Transverse colon (tissue), 4 donors: Measurements from ENCODE around the gene GPR39. TPM values are rescaled to one million over a fixed set of nuclear protein-coding genes. Genes with fewer than 3 reads are reported as not detected.

ENCODE experiments used
- DNase-seq: peaks from one replicate; pipeline ENCODE4 v3.0.0-alpha.2; 2019
- H3K27ac ChIP-seq, 4 donors: fragments of 200-600 bp; sonication (generic); 2 replicates each; pipeline ENCODE4 v1.5.1; 2016 to 2018; ENCODE audit warnings: inconsistent platforms in 4 of 4
- H3K27me3 ChIP-seq: fragments of 200-600 bp; sonication (generic); 2 replicates; pipeline ENCODE4 v1.5.1; 2017; ENCODE audit warnings: inconsistent platforms
- H3K36me3 ChIP-seq, 4 donors: fragments of 200-600 bp; sonication (generic); 2 replicates each; pipeline ENCODE4 v1.5.1; 2017 to 2019; ENCODE audit warnings: inconsistent platforms in 4 of 4
- H3K4me1 ChIP-seq, 4 donors: fragments of 200-600 bp; sonication (generic); 2 replicates each; pipeline ENCODE4 v1.5.1; 2017 to 2020; ENCODE audit warnings: inconsistent platforms in 4 of 4
- H3K4me3 ChIP-seq, 4 donors: fragments of 200-600 bp; sonication (generic); 1 replicate in 1 of 4; 2 replicates in 3 of 4; pipeline versions ENCODE4 v1.5.1 to v1.6.1; 2017 to 2019; ENCODE audit warnings: inconsistent platforms in 4 of 4
- H3K9me3 ChIP-seq, 2 donors: fragments of 200-600 bp; sonication (generic); 2 replicates each; pipeline ENCODE4 v1.5.1; 2017 to 2019; ENCODE audit warnings: inconsistent platforms in 2 of 2
- CTCF ChIP-seq, 5 experiments: fragments of 200-600 bp in 3 of 5; fragments of 450-650 bp in 2 of 5; sonication (generic) in 3 of 5; IDR thresholded peaks; 1 replicate in 2 of 5; 2 replicates in 3 of 5; pipeline ENCODE4 v1.5.1; 2016 to 2017; ENCODE audit warnings: antibody characterized with exemption in 5 of 5, inconsistent platforms in 3 of 5, mild to moderate bottlenecking in 2 of 5, moderate library complexity in 1 of 5
- EP300 ChIP-seq: sonication (generic); formaldehyde crosslinking; IDR thresholded peaks from one replicate; pipeline ENCODE4 v1.6.1; 2017; ENCODE audit warnings: antibody characterized with exemption, low read depth
- POLR2A ChIP-seq: fragments of 450-650 bp; IDR thresholded peaks from one replicate; pipeline ENCODE4 v1.6.1; 2016; ENCODE audit warnings: antibody characterized with exemption, mild to moderate bottlenecking, moderate library complexity
- POLR2AphosphoS5 ChIP-seq, 3 donors: sonication (generic); formaldehyde crosslinking; IDR thresholded peaks; one replicate each; pipeline ENCODE4 v1.6.1; 2016; ENCODE audit warnings: antibody characterized with exemption in 3 of 3
- WGBS, 2 donors: methylation state at CpG; one replicate each; pipeline ENCODE4 v1.1.5; 2018; ENCODE audit warnings: low coverage in 1 of 2; 5-methylcytosine and 5-hydroxymethylcytosine counted together
- in situ Hi-C, 4 donors: fragments of 200-750 bp; cut with MboI; loops; one replicate each; pipeline versions ENCODE4 v1.15.0 to v1.15.1; 2017; ENCODE audit warnings: low sequenced_read_pairs in 3 of 4, low pct_ligation_motif_present in 1 of 4, low pct_unique_long_range_greater_than_20kb in 1 of 4
- intact Hi-C: fragments of 100-400 bp; cut with DNase I; formaldehyde crosslinking; loops from one replicate; pipeline ENCODE4 v1.15.1; 2023; ENCODE audit warnings: low total_unique reads
- total RNA-seq, 4 donors: library from RNA; depleted of rRNA; stranded (reverse); fragments of >200 nt; gene quantifications; one replicate each; pipeline ENCODE4 v1.1.0, GENCODE V29; 2016

GPR39 gene
- total RNA-seq, 4 donors from 2014 or later, result 26.3 to 85.3 (median 39.6) TPM

GRCh38 chr2:132654335-132654734 is 237.7 kb downstream of the GPR39 start:
- Histone ChIP-seq H3K9me3 (no peaks in the 10 kb centered on the region), H3K4me3 (no peak overlapping the region), H3K4me1 (no peaks in the 10 kb centered on the region), H3K27me3 (no peaks in the 10 kb centered on the region), H3K27ac (no peak overlapping the region), H3K36me3 (no peaks in the 10 kb centered on the region)
- no peak for DNase-seq
- TF ChIP-seq POLR2AphosphoS5 (IDR thresholded peaks at IDR 0.05), result no peak
- no peak for TF ChIP-seq POLR2A
- no peak for TF ChIP-seq CTCF (IDR thresholded peaks at IDR 0.05)
- in situ Hi-C loops (loop anchor here in 1 of 4 donors (25.0 kb wide), 1 partner anchor 508 kb away; no protein-coding TSS in a partner anchor), intact Hi-C loops (no loop called here)
- WGBS, 2 donors, result 64 to 74% methylated on average over 4 of the region's 4 CpGs

- intact Hi-C loops (no loop called here), in situ Hi-C loops (loop anchor here in 1 of 4 donors (25.0 kb wide), 1 partner anchor 507 kb away; no protein-coding TSS in a partner anchor)
- DNase-seq, result no peak
- no peak overlapping the region for H3K27ac ChIP-seq
- H3K27me3 ChIP-seq, result no peaks in the 10 kb centered on the region
- H3K9me3 ChIP-seq, result no peaks in the 10 kb centered on the region
- H3K4me1 ChIP-seq, result no peaks in the 10 kb centered on the region
- H3K36me3 ChIP-seq, result no peaks in the 10 kb centered on the region
- H3K4me3 ChIP-seq, result no peak overlapping the region
- TF ChIP-seq POLR2AphosphoS5 (IDR thresholded peaks at IDR 0.05) (no peak), POLR2A (no peak), CTCF (IDR thresholded peaks at IDR 0.05) (no peak), EP300 (no peak)
- 92 to 100% methylated on average over 2 to 7 of the region's 7 CpGs for WGBS, 2 donors
These were observed 238.4 kb downstream of the GPR39 start for GRCh38 chr2:132654968-132655367.

- no peak for TF ChIP-seq POLR2A
- no peak for TF ChIP-seq EP300
- no peak for TF ChIP-seq CTCF (IDR thresholded peaks at IDR 0.05)
- TF ChIP-seq POLR2AphosphoS5 (IDR thresholded peaks at IDR 0.05), result no peak
- H3K4me1 ChIP-seq, result no peaks in the 10 kb centered on the region
- no peak overlapping the region for H3K27ac ChIP-seq
- H3K4me3 ChIP-seq, result no peak overlapping the region
- H3K9me3 ChIP-seq, result no peaks in the 10 kb centered on the region
- WGBS, 2 donors, result 53 to 57% methylated on average over 7 of the region's 7 CpGs
- in situ Hi-C loops (loop anchor here in 1 of 4 donors (25.0 kb wide), 1 partner anchor 506 kb away; no protein-coding TSS in a partner anchor), intact Hi-C loops (no loop called here)
- DNase-seq, result no peak
- no peaks in the 10 kb centered on the region for H3K27me3 ChIP-seq
- no peaks in the 10 kb centered on the region for H3K36me3 ChIP-seq
These were observed 239.8 kb downstream of the GPR39 start for GRCh38 chr2:132656266-132656975.

GRCh38 chr2:132659331-132659730 is 242.7 kb downstream of the GPR39 start:
- no peaks in the 10 kb centered on the region for H3K36me3 ChIP-seq
- in situ Hi-C loops, result loop anchor here in 1 of 4 donors (25.0 kb wide), 1 partner anchor 503 kb away; no protein-coding TSS in a partner anchor
- no peaks in the 10 kb centered on the region for H3K4me1 ChIP-seq
- TF ChIP-seq EP300 (no peak), CTCF (IDR thresholded peaks at IDR 0.05) (no peak), POLR2AphosphoS5 (IDR thresholded peaks at IDR 0.05) (no peak), POLR2A (no peak)
- intact Hi-C loops, result no loop called here
- DNase-seq, result no peak
- 80 to 85% methylated on average over 2 to 3 of the region's 3 CpGs for WGBS, 2 donors
- H3K9me3 ChIP-seq, result no peaks in the 10 kb centered on the region
- no peak overlapping the region for H3K27ac ChIP-seq
- H3K4me3 ChIP-seq, result no peak overlapping the region
- no peaks in the 10 kb centered on the region for H3K27me3 ChIP-seq
